Measurements from ENCODE around the gene NEGR1.

NEGR1 gene

DNA sequence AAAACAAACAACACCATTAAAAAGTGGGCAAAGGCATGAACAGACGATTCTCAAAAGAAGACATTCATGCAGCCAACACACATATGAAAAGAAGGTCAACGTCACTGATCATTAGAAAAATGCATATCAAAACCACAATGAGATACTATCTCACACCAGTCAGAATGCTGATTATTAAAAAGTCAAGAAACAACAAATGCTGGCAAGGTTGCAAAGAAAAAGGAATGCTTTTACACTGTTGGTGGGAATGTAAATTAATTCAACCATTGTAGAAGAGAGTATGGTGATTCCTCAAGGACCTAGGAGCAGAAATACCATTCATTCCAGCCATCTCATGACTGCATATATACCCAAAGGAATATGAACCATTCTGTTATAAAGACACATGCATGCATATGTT lies 419.6 kb downstream of the NEGR1 start:
- TF ChIP-seq, protein P1, sequence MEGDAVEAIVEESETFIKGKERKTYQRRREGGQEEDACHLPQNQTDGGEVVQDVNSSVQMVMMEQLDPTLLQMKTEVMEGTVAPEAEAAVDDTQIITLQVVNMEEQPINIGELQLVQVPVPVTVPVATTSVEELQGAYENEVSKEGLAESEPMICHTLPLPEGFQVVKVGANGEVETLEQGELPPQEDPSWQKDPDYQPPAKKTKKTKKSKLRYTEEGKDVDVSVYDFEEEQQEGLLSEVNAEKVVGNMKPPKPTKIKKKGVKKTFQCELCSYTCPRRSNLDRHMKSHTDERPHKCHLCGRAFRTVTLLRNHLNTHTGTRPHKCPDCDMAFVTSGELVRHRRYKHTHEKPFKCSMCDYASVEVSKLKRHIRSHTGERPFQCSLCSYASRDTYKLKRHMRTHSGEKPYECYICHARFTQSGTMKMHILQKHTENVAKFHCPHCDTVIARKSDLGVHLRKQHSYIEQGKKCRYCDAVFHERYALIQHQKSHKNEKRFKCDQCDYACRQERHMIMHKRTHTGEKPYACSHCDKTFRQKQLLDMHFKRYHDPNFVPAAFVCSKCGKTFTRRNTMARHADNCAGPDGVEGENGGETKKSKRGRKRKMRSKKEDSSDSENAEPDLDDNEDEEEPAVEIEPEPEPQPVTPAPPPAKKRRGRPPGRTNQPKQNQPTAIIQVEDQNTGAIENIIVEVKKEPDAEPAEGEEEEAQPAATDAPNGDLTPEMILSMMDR (IDR thresholded peaks at IDR 0.05), result no peak

DNA sequence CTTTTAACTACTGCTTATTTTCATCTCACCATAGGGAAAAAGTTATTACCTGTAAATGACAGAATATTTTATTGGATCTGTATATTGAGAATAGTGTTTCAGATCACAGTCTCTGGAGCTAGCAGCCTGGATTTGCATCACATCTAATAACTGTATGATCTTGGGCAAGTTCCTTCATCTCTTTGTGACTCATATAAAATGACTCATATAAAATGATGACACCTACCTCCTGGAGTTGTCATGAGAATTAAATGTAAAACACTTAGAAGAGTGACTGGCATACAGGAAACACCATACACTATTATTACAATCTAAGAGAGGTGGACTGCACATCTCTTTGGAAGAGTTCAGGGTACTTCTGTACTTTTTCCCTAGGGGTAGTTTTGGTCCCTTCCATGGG lies 421.3 kb downstream of the NEGR1 start:
- TF ChIP-seq, protein P1 (IDR thresholded peaks at IDR 0.05), result no peak

DNA sequence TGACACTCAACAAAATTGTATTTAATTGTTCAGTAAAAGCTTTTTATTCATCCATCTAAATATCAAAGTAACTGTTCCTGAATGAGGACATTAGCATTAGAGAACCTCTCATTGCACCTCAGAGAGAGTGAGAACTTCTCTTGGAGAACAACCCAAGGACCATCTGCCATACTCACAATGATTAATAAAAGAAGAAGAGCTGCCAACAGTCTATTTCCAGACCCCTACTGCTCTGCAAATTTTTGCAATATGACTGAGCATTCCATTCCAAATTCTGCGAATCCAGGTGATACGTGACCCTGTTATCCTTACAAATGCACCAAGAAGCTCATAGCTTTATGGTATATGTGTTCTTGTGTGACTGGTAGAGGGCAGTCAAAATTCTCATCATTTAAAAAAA lies 422.5 kb downstream of the NEGR1 start:
- TF ChIP-seq, protein P1 (IDR thresholded peaks at IDR 0.05), result no peak

DNA sequence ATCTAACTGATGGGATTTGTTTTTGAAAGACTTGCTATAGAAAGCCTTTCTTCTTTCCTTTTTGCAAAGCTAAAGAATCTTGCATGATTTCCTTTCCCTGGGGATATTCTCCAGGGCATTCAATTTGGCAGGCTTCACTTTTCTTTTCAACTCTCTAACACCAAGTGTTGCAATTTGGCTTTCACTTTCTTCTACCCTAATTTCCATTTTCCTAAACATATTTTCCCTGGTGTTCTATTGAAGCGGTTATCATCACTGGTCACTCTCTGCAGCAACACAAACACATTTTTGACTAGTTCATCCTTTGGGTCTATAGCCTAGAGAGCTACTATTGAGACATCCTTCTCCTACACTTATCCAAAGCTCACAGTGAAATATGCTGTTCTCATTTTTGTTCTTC lies 424.5 kb downstream of the NEGR1 start:
- TF ChIP-seq, protein P1 (IDR thresholded peaks at IDR 0.05), result no peak

DNA sequence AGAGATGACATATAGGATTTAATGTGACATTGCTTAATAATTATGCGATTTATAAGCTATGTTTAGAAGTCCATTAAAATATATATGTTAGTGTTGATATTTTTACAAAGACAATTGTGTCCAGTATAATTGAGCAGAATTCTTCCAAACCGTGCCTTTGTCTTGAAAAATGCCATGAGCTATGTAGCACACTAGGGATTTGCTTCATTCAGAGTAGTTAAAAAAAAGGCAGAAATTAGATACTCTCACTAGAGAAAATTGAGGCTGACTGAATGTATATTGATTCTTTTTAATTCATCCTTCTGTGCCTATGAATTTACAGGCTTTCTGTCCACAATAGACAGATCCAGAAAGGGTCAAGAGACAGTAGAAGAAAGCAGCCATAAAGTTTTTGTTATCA lies 429.0 kb downstream of the NEGR1 start:
- TF ChIP-seq, protein P1 (IDR thresholded peaks at IDR 0.05), result no peak

DNA sequence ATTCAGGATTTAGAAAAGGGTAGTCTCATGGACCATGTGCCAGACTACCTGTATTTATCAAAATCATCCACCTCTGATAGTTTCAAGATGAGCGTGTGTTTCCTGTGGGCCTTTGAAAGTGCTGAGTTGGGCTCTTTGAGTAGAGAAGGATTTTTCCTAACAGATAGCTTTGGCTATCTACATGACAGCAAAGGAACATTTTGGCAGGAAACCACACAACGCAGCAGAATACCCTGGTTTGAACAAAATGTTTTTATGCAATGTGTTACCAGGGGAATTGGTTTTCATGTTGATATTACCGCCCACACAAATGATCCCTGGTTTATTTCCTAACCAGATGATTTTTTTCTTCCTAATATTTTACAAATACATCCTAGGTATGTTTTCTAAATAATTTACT lies 431.4 kb downstream of the NEGR1 start:
- TF ChIP-seq, protein P1 (IDR thresholded peaks at IDR 0.05), result no peak

DNA sequence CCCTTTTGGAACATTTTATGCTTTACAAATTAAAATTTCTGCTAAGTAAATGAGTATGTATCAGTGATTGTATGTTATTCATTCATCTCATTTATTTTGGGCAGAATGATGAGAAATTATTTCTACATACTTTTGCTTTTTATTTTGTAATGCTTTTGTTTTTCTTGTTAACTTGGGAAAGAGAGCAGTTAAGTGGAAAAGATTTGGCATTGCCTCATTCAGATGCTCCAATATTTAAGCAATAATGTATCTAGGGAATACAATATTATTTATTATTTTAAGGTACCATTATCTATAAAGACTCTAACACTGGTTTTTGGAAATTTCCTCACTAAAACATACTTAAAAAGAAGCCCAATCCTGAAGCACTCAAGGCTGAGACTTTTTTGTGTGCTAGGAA lies 431.8 kb downstream of the NEGR1 start:
- TF ChIP-seq, protein P1 (IDR thresholded peaks at IDR 0.05), result no peak

DNA sequence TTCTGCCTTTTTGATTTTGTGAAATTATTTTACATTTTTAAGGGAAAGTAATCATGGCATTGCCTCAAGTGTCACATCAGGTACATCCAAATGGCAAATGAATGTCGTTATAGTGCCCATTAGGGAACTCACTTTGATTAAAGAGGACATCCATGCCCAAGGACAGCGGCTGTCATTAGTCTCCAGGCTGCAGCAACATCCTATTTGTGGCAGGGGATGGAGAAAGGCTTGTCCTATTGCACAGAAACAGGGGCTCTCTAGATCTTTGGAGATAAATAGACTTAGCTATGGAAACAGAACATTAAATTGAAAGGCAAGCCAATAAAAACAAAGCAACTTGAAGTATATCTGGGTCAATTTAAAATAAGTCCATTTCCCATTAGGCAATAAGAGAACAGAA lies 439.3 kb downstream of the NEGR1 start:
- TF ChIP-seq, protein P1 (IDR thresholded peaks at IDR 0.05), result no peak
